NCI-H2171 treated with DMSO at 0.1 percent for 48 hours (cell line): ENCODE results near the gene HABP4.
"Not testable (repeated sequence)": the region's sequence is repeated elsewhere in the genome, so short reads cannot be mapped to it uniquely, and the experiment has no call there.

Experiments used
- DNase-seq: peaks from one replicate; lab custom pipeline; 2025; lab: John Stamatoyannopoulos, UW

Gene HABP4

DNA sequence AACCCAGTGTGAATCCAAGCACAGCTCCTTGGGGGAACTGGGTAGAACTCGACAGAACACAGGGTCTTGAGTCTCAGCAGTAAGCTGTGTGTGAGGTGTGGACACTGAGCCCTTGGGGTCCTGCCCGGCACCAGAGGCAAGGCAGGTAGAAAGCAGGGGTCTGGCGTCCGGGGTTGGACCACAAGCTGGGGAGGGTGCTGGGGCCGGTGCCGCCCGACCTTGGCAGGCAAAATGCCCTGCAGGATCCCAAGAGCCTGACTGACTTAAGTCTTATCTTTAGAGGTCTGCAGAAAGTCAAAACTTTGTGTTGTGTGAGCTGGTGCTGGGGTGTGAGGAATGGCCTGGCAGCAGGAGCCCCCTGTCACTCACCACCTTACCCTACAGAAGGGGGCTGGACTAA, 49.3 kb downstream of the HABP4 start:
- DNase-seq, result no peak

DNA sequence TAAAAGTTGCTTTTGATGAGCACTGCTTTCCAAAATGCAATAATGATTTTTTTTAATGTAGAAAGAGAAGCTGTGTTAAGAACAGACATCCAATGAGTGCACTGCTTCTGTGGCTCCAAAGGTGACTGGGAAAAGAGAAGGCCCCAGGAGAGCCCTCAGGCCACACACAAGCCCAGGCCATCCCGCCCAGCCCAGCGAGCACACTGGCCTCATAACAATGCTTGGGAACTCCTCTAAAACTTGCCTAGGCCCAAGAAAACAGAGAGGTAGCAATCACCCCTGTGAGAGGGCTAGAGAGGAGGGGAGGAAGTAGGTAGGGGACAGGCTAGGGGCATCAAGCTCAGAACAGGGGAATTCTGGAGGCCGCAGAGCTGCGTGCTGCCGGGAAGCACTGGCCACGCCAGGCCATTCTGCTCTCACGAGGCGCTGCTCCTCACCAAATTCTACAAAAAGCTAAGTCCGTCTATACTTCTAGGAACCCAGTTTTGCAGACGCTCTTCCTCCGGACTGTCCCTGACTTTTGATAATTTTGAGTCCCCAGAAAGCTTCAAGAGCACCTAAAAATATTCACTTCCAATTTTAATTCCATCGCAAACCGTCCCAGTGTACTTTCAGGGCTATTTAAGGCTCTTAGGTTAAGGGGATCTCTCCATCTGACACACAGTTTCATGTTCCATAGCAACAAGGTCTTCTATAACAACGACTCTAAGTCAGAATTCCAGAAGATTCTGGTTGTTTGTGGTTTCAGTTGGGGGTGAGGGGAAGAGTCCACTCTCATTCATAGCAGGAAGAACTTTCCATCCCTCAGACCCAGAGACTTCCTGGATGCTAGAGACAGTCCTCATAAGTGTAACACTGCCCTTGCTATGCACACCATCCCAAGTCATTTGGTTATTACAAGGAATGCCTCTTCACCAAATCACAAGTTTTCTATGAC, 51.0 kb downstream of the HABP4 start:
- no peak for DNase-seq

DNA sequence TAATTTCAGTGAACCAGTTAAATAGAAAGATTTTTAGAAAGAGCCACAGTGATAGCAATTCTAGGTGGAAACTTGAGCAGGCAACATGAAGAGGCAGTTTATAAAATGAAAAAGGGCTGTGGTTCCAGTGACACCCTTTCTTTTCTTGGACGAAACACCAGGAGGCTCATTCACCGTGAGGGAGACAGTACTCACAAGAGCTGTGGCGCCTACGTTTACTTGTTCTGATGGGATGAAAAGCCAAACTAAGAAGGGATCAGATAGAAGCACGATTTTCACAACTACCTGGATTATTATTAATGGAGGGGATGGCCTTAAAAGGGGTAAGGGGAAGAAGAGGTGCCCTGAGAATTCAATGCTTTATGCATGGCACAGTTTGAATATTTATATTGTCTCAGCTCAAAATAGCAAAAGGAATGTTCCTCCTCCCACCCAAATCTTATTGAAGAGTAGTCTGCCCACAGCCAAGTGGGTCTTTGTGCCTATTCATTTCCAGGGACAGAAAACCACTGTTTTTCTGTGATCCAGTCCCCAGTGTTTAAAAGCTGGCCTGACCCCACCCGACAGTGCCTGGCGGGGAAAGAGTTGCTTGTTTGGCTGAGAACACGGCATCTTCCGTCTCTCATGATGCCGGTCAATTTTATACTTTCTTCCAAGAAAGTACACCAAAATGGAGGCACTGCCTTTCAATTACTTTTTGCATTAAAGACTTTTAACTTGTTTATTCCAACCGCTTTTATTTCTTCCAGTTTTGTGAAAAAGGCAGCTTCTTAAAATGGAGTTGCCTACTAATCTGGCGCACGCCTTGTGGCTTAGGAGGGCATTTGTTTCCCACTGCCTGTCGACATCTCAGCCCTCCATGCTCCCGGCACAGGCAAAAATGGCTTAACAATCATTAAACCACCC, 51.9 kb downstream of the HABP4 start:
- DNase-seq, result no peak

DNA sequence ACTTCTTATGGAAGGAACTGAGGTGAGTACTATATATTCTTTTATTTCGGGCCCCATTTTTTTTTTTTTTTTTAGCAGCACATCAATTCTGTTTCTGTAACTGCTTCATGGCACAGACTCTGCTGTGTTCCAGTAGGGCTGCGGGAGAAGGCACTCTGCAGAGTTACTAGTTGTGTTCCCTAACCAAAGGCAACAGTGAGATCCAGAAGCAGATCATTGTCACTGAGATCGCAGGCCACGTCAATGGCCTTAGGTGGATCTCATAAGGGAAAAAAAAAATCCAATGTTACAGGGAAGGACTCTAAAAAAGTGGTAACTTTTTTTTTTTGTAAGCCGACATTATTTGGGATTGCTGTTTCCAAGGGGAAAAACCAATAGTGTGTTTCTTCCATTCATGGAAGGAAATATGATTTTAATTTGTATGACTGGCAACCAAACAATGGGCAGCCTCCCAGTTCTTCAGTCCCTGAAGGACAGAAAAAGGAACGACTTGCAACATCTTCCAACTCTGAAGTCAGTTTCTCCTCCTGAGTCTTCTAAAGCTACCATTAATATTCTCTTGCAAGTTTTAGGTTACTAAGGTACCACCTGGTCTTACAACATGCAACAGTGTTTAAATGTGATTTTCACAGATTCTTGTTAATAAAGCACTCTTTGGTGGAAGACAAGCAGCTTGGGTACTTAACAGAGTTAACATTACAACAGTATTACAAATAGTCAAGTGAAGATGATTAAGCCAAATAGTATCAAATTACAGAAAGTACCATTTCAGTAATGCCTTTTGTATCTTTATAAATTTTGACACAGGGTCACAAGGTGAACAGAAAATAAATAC, 52.8 kb downstream of the HABP4 start:
- DNase-seq, result no peak

DNA sequence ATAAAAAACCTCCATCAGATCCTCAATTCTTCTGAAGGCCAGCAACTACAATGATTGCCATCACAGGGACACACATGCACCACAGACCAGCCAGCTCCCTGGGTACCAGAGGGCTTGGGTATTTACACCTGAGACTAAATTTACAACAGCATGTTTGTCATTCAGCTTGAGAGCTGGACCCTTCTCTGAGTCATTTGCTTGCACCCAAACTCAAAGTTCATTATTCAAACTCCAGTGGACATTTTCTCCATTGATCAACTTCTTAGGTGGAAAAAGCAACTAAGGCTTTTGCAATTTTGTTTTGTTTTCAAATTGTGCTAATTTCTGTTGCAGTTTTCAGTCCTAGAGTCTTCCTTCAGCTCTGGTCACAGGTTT, 53.4 kb downstream of the HABP4 start:
- DNase-seq, result not testable (repeated sequence)

DNA sequence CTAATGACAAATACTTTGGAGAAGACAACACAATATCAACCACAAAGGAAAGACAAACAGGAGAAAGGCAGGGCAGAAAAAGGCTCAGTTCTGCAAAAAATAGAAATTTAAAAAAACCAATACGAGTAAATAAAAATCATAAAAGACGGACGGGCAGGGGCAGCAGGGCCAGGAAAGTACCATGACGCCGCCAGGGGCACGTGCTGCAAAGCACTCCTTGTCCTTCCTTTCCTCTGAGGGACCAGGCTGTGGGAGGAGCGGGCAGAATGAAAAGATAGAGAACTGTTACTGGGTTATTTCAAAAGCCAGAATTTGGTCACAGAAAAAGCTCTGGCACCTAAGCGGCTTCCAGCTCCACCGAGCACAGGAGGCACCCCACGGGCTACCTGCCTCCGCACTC, 53.9 kb downstream of the HABP4 start:
- no peak for DNase-seq

DNA sequence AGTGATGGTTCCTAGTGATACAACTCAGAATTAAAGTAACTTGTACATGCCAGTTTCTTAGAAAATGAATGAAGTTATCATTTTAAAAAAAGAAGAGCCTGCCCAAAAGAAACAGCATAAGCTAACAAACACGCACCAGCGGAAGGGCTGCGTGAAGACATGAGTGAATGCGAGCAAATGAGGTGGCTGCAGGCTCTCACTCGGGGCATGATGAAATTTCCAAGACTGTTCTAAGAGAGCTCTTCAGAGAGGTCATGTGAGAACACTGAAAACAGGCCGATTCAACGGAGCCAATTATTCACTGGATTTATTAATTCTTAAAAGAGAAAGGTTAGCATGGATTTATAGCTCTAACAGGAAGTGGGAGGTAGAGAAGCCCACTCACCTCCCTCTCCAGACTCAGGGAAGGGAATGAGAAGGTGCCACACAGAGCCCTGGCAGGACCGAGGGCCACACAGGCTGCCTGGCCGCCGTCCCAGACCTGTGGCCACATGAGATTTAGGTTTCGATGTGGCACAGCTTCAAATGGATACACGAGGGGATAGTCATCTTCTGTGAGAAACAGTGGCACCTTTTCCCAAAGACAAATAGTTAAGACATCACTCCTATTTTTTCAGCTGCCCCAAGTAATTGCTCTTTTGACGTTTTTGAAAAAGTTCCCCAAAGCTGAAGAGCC, 55.5 kb downstream of the HABP4 start:
- no peak for DNase-seq

DNA sequence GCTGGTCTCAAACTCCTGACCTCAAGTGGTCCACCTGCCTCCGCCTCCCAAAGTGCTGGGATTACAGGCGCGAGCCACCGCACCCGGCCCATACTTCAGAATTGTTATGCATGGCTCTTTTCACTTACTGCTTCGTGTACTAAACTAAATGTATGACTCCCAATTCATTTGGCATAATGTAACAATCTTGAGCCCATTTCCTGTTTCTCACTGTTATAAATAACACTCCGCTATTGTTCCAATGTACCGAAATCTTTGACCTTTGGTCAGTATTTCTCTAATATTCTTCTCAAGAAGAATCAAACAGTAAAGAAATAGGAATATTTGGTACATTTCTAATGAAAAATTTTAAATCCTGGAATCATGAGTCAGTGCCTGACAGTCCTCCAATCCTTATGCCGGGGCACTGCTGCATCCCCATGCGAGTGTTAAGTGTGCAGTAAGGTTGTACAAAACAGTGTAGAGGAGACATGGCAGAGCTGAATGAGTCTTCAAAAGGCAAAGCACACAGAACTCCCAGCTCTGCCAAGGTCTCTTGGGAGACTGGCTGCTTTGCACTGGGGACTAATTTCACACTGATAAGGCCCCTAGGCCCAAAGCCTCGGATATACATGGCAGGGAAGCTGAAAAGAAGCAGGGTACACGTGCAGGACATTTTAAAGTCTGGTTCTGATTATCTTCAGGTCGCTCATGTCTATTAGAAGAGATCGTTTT, 58.4 kb downstream of the HABP4 start:
- no peak for DNase-seq

DNA sequence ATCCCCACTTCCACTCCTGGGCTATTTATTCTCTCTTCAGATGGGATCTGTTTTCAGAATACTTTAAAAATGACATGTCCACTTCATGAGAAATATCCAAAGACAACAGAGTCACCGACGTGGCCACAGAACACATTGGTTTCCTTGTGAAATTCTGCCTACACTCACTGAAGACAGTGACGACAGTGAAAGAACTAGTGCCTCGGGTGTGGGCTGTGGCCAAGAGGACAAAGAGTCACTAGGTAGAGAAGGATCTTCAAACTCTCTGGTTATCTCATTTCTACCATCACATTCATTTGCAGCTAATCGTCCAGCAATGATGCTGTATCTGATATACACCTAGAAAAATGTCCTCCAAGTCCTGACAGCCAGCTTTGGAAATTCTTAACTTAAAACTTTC, 59.1 kb downstream of the HABP4 start:
- DNase-seq, result no peak

DNA sequence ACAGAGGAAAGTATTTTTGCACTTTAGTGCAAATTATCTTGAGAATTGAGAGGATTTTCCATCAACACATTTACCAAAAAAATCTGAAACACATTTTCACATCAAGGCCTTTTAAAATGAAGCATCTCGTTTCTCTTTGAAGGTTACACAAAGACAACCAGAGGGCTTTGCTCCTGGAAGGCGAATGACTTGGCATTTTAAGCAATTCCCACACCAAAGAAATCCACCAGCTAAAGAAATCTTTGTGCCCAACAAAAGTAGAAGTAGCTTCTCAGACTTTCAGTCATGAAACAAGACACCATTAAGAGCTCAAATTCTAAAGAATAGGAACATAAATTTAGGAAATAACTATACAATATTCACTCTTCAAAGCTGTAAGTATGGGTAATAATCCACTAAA, 59.9 kb downstream of the HABP4 start:
- DNase-seq, result no peak

DNA sequence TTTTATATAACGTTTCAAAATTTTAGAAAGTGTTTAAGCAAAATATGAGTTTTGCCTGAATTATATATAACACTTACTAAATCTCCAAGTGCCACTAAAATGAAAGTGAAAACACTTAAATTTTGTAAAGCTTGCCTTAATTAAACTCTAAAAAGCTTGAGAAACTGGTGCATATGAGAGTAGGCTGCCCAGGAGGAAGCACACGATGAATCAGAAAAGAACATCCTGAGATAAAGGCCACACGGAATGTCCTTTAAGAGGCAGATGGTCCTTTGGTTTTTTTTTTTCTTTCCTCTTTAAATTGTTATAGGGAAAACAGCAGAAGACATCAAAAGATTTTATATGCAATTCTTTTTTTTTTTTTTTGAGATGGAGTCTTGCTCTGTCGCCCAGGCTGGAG, 60.3 kb downstream of the HABP4 start:
- no peak for DNase-seq

DNA sequence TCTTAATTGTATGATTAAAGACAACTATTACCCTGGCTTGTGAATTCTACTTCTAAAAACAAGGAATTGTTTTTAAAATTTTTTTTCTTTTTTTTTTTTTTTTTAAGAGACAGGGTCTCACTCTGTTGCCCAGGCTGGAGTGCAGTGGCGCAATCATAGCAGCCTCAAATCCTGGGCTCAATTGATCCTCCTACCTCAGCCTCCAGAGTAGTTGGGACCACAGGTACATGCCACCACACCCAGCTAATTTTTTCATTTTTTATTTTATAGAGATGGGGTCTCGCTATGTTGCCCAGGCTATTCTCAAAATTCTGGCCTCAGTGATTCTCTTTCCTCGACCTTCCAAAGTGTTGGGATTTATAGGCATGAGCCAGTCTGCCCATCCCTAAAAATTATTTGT, 62.3 kb downstream of the HABP4 start:
- DNase-seq, result no peak

DNA sequence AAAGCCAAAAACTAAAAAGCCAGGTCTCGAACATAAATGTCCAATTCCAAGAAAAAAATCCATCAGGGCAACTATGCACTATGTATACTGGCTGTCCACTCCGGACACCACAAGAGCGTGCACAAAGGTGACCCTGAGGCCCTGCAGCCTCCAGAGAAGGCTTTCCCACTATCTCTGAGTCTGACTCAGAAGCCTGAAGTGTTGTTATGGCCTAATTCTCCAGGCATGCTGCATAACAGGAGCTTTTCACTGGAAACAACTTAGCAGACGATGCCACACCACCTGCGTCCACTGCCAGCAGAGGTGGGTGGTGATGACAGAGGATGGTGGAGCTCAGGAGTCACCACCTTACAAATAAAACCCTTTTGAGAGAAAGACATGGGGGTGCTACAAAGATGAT, 63.7 kb downstream of the HABP4 start:
- DNase-seq, result no peak

DNA sequence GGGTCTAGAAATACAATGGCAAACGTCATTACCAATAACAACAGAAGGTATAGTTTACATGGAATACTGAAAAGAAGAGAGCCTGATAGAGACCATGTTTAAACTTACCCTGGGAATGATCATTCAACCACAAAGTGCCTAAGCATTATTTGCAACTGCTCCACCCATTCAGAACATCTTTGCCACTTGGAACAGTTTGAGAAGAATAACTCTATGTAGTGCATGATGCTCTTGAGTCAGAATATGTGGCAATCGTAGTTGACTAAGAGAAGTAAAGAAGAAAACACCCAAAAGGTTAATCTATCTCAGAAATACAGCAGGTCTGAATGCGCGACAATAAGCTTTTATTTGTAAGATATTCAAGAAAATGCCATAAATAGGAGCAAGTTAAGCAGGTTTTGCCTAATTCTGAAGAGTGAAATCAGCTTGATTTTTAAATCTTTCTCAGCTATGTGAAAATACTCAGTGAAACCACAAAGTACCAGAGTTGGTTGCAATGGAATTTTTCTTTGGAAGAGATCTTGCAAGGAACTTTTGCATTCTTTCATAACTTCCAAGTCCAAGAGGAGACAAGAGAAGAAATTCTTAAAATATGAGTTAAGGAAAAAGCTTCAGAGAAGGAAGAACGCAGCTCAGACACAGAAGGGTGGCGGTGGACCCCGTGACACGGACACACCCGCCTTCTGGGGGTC, 64.3 kb downstream of the HABP4 start:
- no peak for DNase-seq

DNA sequence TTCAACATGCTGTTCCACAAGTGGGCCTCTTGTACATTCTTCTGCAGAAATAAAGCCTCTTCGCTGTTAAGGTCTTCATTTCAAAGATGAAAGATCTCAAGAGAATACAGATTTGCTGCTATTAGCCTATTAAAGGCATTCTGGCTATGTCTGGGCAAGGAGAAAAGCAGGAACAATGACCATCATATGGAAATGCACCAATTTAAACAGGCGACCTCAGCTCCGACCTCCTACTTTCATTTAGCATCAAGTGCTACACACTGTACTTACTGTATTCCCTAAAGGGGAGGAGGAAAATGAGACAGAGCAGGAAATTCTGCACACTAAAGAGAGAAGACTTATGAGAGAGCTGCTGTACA, 64.8 kb downstream of the HABP4 start:
- no peak for DNase-seq

DNA sequence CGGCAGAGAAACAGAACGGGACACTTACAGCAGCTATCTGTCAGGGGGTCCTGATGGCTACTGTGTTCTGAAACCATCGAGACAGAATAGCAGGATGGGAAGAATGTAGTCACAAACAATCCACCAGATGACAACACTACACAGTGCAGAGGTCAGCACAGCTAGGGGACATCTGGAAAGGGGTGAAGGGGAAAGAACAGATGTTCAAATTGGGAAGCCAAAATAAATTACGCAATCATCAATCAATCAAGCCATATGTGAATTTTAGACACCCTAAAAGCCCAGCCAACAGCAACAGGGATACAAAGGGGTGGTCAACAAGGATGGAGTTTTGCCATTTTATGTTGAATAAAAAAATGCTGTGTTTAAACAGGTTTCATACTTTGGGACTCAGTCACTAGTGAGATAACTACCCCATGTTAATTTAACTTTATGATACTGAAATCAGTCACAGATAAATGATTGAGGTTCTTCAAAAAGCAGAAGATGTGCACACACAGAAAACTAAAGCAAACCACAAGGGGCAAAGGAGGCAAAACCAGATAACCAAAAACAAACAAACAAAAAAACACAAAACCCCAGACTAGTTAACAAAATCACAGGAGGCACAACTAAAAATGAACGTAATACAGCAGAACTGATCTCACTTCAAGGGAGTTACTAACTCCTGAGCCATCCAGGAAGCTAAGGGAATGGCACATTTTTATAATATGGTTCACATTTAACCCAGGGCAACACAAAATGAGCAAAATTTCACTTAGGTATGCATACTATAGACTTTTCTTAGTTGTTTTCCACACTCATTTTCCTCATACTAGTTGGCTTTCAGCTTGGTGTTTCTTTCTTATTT, 65.9 kb downstream of the HABP4 start:
- DNase-seq, result peak; percentile 2

DNA sequence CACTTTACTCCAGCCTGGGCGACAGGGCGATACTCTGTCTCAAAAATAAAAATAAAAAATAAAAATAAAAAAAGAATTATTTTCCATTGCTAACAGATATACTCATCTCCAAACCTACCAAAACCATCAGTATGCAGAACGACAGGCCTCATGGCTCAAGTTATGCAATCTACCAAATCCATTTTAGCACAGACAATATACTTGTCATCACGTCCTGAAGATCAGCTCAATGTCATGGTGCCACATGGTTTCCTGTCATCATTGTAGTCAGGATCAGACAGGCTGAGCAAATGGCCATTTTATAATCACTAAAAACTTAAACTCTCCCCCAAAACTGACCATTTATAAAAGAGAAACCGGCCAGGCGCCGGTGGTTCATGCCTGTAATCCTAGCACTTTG, 69.1 kb downstream of the HABP4 start:
- no peak for DNase-seq

DNA sequence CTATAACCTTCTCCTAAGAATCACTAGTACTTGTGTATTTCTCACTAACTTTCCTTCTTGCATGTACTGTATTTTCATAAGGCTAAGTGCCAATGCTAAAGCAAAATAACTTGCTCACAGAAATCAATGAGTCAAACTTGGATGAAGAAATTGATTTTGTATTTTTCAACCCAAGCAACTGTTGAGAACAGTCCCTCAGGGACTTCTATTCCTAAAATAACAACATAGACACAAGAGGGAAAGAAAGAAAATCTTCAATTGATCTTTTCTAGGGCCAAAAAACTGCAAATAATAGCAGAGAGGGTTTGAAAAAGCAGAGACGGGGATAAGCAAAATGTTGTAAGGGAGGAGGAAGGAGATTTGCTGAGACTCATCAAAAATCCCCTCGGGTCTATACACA, 69.8 kb downstream of the HABP4 start:
- DNase-seq, result no peak

DNA sequence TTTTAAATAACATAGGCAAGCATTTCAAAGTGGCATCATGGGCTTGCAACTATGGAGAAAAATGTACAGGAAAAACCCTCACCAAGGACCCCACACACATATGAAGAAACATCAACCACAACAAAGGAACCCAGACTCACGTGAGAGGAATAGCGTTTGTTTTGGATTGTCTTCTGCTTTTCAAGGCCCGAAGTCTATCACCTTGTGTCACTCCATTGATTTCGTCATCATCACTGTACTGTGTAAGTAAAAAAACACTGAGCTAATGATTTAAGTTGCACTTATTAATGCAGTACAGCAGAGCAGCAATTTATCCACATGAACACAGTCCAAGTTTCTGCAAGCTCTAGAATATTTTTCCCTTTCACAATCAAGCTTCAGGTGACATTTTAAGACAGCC, 72.4 kb downstream of the HABP4 start:
- DNase-seq, result no peak

DNA sequence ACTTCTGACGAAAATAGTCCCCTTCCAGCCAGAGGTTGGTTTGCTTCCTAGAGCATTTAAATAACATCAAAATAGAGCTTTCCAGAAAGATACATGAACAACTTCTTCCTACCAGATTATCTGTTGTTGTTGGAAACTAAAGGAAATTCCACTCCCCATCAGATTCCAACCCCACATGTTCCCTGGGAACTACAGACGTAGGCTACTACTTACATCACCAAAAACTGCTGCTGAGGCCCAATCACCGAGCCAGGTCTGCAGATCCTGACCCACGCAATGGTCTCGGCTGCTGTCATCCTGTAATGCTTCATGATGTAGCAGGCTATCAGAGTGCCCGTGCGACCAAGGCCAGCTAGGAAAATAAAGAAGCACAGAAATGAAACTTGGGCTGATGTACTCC, 73.4 kb downstream of the HABP4 start:
- DNase-seq, result no peak
